ENCODE data around the gene SHISA8. TPM values are rescaled to one million over a fixed set of nuclear protein-coding genes. Genes with fewer than 3 reads are reported as not detected.

Gene SHISA8
- total RNA-seq, 1 donor from 2014 or later = not detected

- H3K4me3 ChIP-seq = no peak overlapping the region
- TF ChIP-seq POLR2A (IDR thresholded peaks at IDR 0.05) (no peak), POLR2AphosphoS5 (IDR thresholded peaks at IDR 0.05; ENCODE audit: insufficient read depth in 1 of 2, low read depth in 1 of 2) (no peak), CTCF (IDR thresholded peaks at IDR 0.05) (no peak)
- intact Hi-C loops (cut with DNase I) = no loop called here
- peaks cover 8% of the 10 kb centered on the region for H3K4me1 ChIP-seq
- H3K36me3 ChIP-seq = no peaks in the 10 kb centered on the region
- H3K27me3 ChIP-seq = no peaks in the 10 kb centered on the region
- DNase-seq (ENCODE audit: extremely low spot score in 2 of 2) = no peak
- H3K9me3 ChIP-seq = no peaks in the 10 kb centered on the region
- H3K27ac ChIP-seq = no peak overlapping the region
Observed at GRCh38 chr22:41936894-41937169, 22.0 kb upstream of the SHISA8 start.

- no peak overlapping the region for H3K27ac ChIP-seq
- H3K4me3 ChIP-seq = no peak overlapping the region
- TF ChIP-seq POLR2A (IDR thresholded peaks at IDR 0.05) (no peak), CTCF (IDR thresholded peaks at IDR 0.05) (no peak), POLR2AphosphoS5 (IDR thresholded peaks at IDR 0.05; ENCODE audit: insufficient read depth in 1 of 2, low read depth in 1 of 2) (no peak)
- H3K27me3 ChIP-seq = no peaks in the 10 kb centered on the region
- no peaks in the 10 kb centered on the region for H3K9me3 ChIP-seq
- DNase-seq (ENCODE audit: extremely low spot score in 2 of 2) = no peak
- intact Hi-C loops (cut with DNase I) = no loop called here
- no peaks in the 10 kb centered on the region for H3K36me3 ChIP-seq
- peaks cover under 1% of the 10 kb centered on the region for H3K4me1 ChIP-seq
Observed at GRCh38 chr22:41935509-41935908, 20.6 kb upstream of the SHISA8 start.

- no peaks in the 10 kb centered on the region for H3K9me3 ChIP-seq
- intact Hi-C loops (cut with DNase I) = no loop called here
- no peak overlapping the region for H3K27ac ChIP-seq
- no peak overlapping the region for H3K4me3 ChIP-seq
- no peak for DNase-seq (ENCODE audit: extremely low spot score in 2 of 2)
- TF ChIP-seq POLR2AphosphoS5 (IDR thresholded peaks at IDR 0.05; ENCODE audit: insufficient read depth in 1 of 2, low read depth in 1 of 2) = no peak
- TF ChIP-seq POLR2A (IDR thresholded peaks at IDR 0.05) = no peak
- no peak for TF ChIP-seq CTCF (IDR thresholded peaks at IDR 0.05)
- no peaks in the 10 kb centered on the region for H3K27me3 ChIP-seq
- H3K36me3 ChIP-seq = no peaks in the 10 kb centered on the region
- H3K4me1 ChIP-seq = no peaks in the 10 kb centered on the region
Observed at GRCh38 chr22:41935015-41935351, 20.1 kb upstream of the SHISA8 start.

- no peak overlapping the region for H3K27ac ChIP-seq
- H3K9me3 ChIP-seq = no peaks in the 10 kb centered on the region
- H3K4me3 ChIP-seq = no peak overlapping the region
- intact Hi-C loops (cut with DNase I) = no loop called here
- no peaks in the 10 kb centered on the region for H3K4me1 ChIP-seq
- no peak for TF ChIP-seq CTCF (IDR thresholded peaks at IDR 0.05)
- no peak for TF ChIP-seq POLR2AphosphoS5 (IDR thresholded peaks at IDR 0.05; ENCODE audit: insufficient read depth in 1 of 2, low read depth in 1 of 2)
- TF ChIP-seq POLR2A (IDR thresholded peaks at IDR 0.05) = no peak
- H3K27me3 ChIP-seq = no peaks in the 10 kb centered on the region
- no peak for DNase-seq (ENCODE audit: extremely low spot score in 2 of 2)
- H3K36me3 ChIP-seq = no peaks in the 10 kb centered on the region
Observed at GRCh38 chr22:41934284-41935014, 19.6 kb upstream of the SHISA8 start.

GRCh38 chr22:41933411-41934177, 18.7 kb upstream of the SHISA8 start:
- Histone ChIP-seq H3K4me3 (no peak overlapping the region), H3K9me3 (no peaks in the 10 kb centered on the region), H3K27ac (no peak overlapping the region), H3K36me3 (no peaks in the 10 kb centered on the region), H3K4me1 (no peaks in the 10 kb centered on the region), H3K27me3 (no peaks in the 10 kb centered on the region)
- no peak for TF ChIP-seq POLR2AphosphoS5 (IDR thresholded peaks at IDR 0.05; ENCODE audit: insufficient read depth in 1 of 2, low read depth in 1 of 2)
- no peak for TF ChIP-seq CTCF (IDR thresholded peaks at IDR 0.05)
- no peak for TF ChIP-seq POLR2A (IDR thresholded peaks at IDR 0.05)
- DNase-seq (ENCODE audit: extremely low spot score in 2 of 2) = no peak
- intact Hi-C loops (cut with DNase I) = no loop called here

Measured in vagina (tissue), 2 donors.